ENCODE results near the gene PDE3B.

DNA sequence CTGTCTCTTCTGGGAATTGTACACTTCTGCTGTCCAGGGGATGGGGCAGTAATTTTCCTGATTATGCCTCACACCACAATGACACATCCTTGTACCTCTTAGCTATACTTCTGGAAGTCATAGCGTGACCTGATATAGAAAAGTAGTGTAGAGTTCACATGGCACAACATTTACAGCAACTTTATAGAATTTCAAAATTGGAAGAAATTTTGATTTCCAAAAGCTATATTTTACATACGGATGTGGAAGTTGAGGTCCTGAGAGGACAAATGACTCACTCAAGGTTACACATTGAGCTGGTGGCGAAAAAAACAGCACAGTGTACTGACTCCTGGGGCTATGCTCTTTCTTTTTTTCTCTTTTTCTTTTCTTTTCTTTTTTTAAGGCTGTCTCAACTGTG, 254.8 kb downstream of the PDE3B start:
- no peak for TF ChIP-seq CTCF (optimal IDR thresholded peaks at IDR 0.05 in 1 of 3, IDR thresholded peaks at IDR 0.05 in 1 of 3, conservative IDR thresholded peaks at IDR 0.05 in 1 of 3; ENCODE audit: extremely low read depth in 1 of 3, insufficient read depth in 2 of 3, low read length in 3 of 3)
- TF ChIP-seq EZH2 (IDR thresholded peaks at IDR 0.05; ENCODE audit: low read length): no peak

Measured in keratinocyte (primary cell).